DND-41 (cell line): ENCODE data around the gene PLEKHS1.

Experiments used
- ATAC-seq: fragments of 200-7000 bp; cut with Tn5 transposase; 3 replicates; pipeline ENCODE4 v1.9.1; 2021; ENCODE audit warnings: low read depth; ENCODE audit not compliant: insufficient read depth
- DNase-seq: peaks from one replicate; pipeline ENCODE4 v3.0.0-alpha.2; 2020
- H2AFZ ChIP-seq: 2 replicates; pipeline ENCODE4 v1.6.0; 2012; ENCODE audit warnings: low read depth, low read length
- H3K27ac ChIP-seq: 2 replicates; pipeline ENCODE4 v1.5.1; 2012; ENCODE audit warnings: low read length, inconsistent platforms
- H3K27me3 ChIP-seq: fragments of 200-600 bp; sonication (generic); 2 replicates; pipeline ENCODE4 v1.6.0; 2012; ENCODE audit warnings: low read length, mild to moderate bottlenecking, inconsistent platforms; ENCODE audit not compliant: insufficient read depth, poor library complexity
- H3K36me3 ChIP-seq: 2 replicates; pipeline ENCODE4 v1.5.1; 2012; ENCODE audit warnings: low read length, inconsistent platforms; ENCODE audit not compliant: insufficient read depth
- H3K4me1 ChIP-seq: 2 replicates; pipeline ENCODE4 v1.5.1; 2012; ENCODE audit warnings: mild to moderate bottlenecking, low read length; ENCODE audit not compliant: insufficient read depth
- H3K4me2 ChIP-seq: 2 replicates; pipeline ENCODE4 v1.6.0; 2012; ENCODE audit warnings: mild to moderate bottlenecking, moderate library complexity, low read length, inconsistent platforms; ENCODE audit not compliant: insufficient read depth
- H3K4me3 ChIP-seq, 2 experiments: fragments of 200-600 bp in 1 of 2; shearing (Covaris generic) in 1 of 2; 2 replicates each; pipeline ENCODE4 v1.5.1; 2012 to 2016; ENCODE audit warnings: inconsistent platforms in 2 of 2, low read length in 2 of 2, mild to moderate bottlenecking in 2 of 2, low read depth in 1 of 2, moderate library complexity in 1 of 2
- H3K79me2 ChIP-seq: 2 replicates; pipeline ENCODE4 v1.6.0; 2012; ENCODE audit warnings: low read length, inconsistent platforms; ENCODE audit not compliant: insufficient read depth
- H3K9ac ChIP-seq: 2 replicates; pipeline ENCODE4 v1.6.0; 2012; ENCODE audit warnings: low read depth, mild to moderate bottlenecking, inconsistent platforms, low read length, moderate library complexity
- H3K9me3 ChIP-seq: 2 replicates; pipeline ENCODE4 v1.5.1; 2012; ENCODE audit warnings: low read length, moderate library complexity, mild to moderate bottlenecking, inconsistent platforms; ENCODE audit not compliant: insufficient read depth, severe bottlenecking
- H4K20me1 ChIP-seq: 2 replicates; pipeline ENCODE4 v1.6.0; 2012; ENCODE audit warnings: low read length; ENCODE audit not compliant: insufficient read depth
- EZH2 ChIP-seq: IDR thresholded peaks from 3 replicates; pipeline ENCODE4 v1.6.1; 2012; ENCODE audit warnings: borderline replicate concordance, low read depth, mild to moderate bottlenecking, moderate library complexity, low read length, inconsistent platforms; ENCODE audit not compliant: severe bottlenecking
- TF ChIP-seq, protein P1 (sequence below): IDR thresholded peaks from 2 replicates; pipeline ENCODE4 v1.5.1; 2012; ENCODE audit warnings: borderline replicate concordance, low read length, moderate library complexity, mild to moderate bottlenecking; ENCODE audit not compliant: poor library complexity, severe bottlenecking; ENCODE audit errors: extremely low read depth

The PLEKHS1 gene

DNA sequence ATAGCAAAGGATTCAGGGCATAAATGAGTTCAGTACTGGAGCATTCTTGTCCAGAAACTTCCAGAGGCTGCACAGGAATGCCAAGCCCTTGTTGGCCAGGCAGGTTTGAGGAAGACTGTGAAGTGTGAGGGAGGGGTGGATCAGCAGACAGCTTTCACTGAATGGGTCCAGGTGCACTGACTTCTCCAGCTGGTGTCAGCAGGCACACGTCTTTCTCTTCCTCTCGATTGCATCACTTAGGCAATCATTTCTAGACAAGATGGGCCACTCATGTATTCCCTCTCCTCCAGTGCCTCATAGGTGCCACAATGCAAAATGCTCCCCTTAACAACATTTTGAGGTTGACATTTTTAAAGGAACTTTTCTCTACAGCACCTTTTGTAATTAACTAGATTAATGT, 15.6 kb upstream of the PLEKHS1 start:
- Histone ChIP-seq H3K27ac (no peak overlapping the region), H3K79me2 (no peaks in the 10 kb centered on the region), H3K4me2 (no peak overlapping the region), H4K20me1 (no peaks in the 10 kb centered on the region), H3K9me3 (no peaks in the 10 kb centered on the region), H3K4me3 (no peak overlapping the region), H2AFZ (no peak overlapping the region), H3K4me1 (no peaks in the 10 kb centered on the region), H3K9ac (no peak overlapping the region), H3K36me3 (no peaks in the 10 kb centered on the region), H3K27me3 (no peaks in the 10 kb centered on the region)
- ATAC-seq (peak; percentile 44; the same call in 2 of the 3 replicates), DNase-seq (peak; percentile 6)
- no peak for TF ChIP-seq EZH2
- TF ChIP-seq, protein P1, sequence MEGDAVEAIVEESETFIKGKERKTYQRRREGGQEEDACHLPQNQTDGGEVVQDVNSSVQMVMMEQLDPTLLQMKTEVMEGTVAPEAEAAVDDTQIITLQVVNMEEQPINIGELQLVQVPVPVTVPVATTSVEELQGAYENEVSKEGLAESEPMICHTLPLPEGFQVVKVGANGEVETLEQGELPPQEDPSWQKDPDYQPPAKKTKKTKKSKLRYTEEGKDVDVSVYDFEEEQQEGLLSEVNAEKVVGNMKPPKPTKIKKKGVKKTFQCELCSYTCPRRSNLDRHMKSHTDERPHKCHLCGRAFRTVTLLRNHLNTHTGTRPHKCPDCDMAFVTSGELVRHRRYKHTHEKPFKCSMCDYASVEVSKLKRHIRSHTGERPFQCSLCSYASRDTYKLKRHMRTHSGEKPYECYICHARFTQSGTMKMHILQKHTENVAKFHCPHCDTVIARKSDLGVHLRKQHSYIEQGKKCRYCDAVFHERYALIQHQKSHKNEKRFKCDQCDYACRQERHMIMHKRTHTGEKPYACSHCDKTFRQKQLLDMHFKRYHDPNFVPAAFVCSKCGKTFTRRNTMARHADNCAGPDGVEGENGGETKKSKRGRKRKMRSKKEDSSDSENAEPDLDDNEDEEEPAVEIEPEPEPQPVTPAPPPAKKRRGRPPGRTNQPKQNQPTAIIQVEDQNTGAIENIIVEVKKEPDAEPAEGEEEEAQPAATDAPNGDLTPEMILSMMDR, result peak; percentile 22

DNA sequence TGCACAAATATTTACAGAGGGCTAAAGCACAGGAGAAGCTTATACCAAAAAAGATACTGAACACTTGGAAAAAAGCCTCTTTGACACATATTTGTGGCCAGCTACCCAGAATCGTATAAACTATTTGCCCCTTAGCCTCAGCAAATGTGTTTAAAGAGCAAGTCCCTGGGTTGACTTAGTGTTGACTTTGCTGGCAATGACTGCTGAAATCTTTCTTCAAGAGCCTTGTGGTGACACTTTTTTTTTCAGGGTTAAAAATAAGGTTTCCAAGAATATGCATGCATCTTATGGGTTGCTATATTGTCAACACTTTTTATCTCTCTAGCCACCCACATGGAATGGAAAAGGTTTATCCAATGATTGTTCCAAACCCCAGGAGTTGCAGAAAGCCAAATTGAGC, 14.9 kb upstream of the PLEKHS1 start:
- no peaks in the 10 kb centered on the region for H3K9me3 ChIP-seq
- no peaks in the 10 kb centered on the region for H3K36me3 ChIP-seq
- H3K4me2 ChIP-seq, result no peak overlapping the region
- no peak overlapping the region for H3K27ac ChIP-seq
- H3K4me1 ChIP-seq, result no peaks in the 10 kb centered on the region
- DNase-seq, result no peak
- no peak for TF ChIP-seq EZH2
- TF ChIP-seq, protein P1, result no peak
- no peak overlapping the region for H3K4me3 ChIP-seq
- H4K20me1 ChIP-seq, result no peaks in the 10 kb centered on the region
- no peak overlapping the region for H2AFZ ChIP-seq
- ATAC-seq, result no peak
- H3K9ac ChIP-seq, result no peak overlapping the region
- H3K27me3 ChIP-seq, result no peaks in the 10 kb centered on the region
- no peaks in the 10 kb centered on the region for H3K79me2 ChIP-seq

DNA sequence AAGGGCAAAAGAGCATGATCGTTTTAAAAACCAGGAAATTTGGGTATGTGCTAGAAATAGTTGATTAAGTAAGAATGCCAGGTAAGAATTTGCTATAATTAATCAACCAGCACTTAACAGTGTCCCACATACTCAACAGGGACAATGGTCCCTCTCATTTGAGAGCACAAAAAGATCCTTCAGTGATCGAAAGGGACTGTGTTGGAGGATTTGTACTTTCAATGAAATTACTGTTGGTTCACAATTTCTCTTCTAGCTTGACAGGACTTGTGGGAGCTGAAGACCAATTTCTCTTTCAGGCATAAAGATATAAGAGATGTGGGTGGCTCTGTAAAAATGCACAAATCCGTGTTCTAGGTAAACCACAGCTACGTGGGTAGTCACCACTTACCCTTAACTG, 12.5 kb upstream of the PLEKHS1 start:
- H2AFZ ChIP-seq, result no peak overlapping the region
- H3K36me3 ChIP-seq, result no peaks in the 10 kb centered on the region
- no peak overlapping the region for H3K9ac ChIP-seq
- TF ChIP-seq, protein P1, result no peak
- TF ChIP-seq EZH2, result no peak
- no peak overlapping the region for H3K4me2 ChIP-seq
- H3K27me3 ChIP-seq, result no peaks in the 10 kb centered on the region
- no peak overlapping the region for H3K27ac ChIP-seq
- H4K20me1 ChIP-seq, result no peaks in the 10 kb centered on the region
- no peaks in the 10 kb centered on the region for H3K4me1 ChIP-seq
- DNase-seq (no peak), ATAC-seq (no peak)
- H3K9me3 ChIP-seq, result no peaks in the 10 kb centered on the region
- no peak overlapping the region for H3K4me3 ChIP-seq
- no peaks in the 10 kb centered on the region for H3K79me2 ChIP-seq

DNA sequence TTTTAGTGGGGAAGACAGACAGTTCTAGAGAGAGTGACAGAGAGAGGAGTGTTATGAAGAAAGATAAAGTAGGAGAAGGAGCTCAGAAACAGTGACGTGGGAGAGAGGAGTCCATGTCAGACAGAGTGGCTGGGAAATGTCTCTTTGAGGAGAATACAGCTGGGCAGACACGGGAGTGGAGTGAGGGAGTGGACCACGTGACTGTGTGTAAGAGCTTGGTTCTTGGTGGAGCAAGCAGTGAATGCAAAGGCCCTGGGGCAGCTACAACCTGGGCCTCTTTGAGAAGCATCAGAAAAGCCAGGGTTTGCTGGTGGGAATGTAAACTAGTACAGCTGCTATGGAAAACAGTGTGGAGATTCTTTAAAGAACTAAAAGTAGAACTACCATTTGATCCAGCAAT, 11.9 kb upstream of the PLEKHS1 start:
- ATAC-seq (no peak), DNase-seq (no peak)
- Histone ChIP-seq H3K9me3 (no peaks in the 10 kb centered on the region), H3K36me3 (no peaks in the 10 kb centered on the region), H3K9ac (no peak overlapping the region), H3K27me3 (no peaks in the 10 kb centered on the region), H3K4me2 (no peak overlapping the region), H3K4me3 (no peak overlapping the region), H4K20me1 (no peaks in the 10 kb centered on the region), H2AFZ (no peak overlapping the region), H3K27ac (no peak overlapping the region), H3K4me1 (no peaks in the 10 kb centered on the region), H3K79me2 (no peaks in the 10 kb centered on the region)
- TF ChIP-seq, protein P1, result no peak
- no peak for TF ChIP-seq EZH2
